ENCODE results near the gene TAS2R40.
"Not testable (repeated sequence)": the region's sequence is repeated elsewhere in the genome, so short reads cannot be mapped to it uniquely, and the experiment has no call there.

TAS2R40 gene

GRCh38 chr7:143221737-143222136 is at the start of gene TAS2R40:
TSS of gene TAS2R40 (plus strand) at chr7:143222037. CDS start at chr7:143222079, 42 bp downstream.
- peak within 1 kb of the TSS in 6 of 21 experiments; percentile 3 to 49 (median 12) for H3K27ac ChIP-seq
- no peak within 1 kb of the TSS for H3K4me3 ChIP-seq

DNA sequence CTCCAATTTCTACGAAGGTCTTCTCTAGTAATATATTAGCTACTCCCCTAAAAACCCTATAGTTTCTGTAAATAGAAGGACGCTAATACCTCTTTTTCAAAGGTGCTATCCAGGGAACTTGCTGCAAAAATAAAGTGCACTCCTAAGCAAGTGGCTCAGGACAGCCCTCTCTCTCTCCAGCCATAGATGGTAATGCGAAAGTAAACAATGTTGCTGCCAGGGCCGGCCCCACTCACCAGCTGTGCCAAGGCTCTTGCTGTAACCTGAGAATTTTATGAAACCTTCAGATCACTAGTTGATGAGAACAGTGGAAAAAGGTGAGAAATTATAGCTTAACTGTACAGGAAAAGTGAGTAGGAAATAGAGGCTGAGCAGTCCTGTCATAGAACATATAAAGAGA is 49.5 kb upstream of the TAS2R40 start:
- Histone ChIP-seq H3K27ac (no peak overlapping the region), H3K4me3 (peak overlapping the region in 1 of 7 experiments; percentile 22)

DNA sequence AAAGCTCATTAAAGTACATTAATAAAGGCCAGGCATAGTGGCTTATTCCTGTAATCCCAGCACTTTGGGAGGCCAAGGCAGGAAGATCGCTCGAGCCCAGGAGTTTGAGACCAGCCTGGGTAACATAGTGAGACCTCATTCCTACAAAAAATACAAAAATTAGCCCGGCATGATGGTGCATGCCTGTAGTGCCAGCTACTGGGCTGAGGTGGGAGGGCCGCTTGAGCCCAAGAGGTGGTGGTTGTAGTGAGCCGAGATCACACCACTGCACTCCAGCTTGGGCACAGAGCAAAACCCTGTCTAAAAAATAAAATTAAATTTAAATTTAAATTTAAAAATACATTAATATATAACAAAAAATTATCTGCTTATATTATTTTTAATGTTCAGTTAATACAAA is 45.7 kb upstream of the TAS2R40 start:
- Histone ChIP-seq H3K27ac (no peak overlapping the region), H3K4me3 (no peak overlapping the region)

DNA sequence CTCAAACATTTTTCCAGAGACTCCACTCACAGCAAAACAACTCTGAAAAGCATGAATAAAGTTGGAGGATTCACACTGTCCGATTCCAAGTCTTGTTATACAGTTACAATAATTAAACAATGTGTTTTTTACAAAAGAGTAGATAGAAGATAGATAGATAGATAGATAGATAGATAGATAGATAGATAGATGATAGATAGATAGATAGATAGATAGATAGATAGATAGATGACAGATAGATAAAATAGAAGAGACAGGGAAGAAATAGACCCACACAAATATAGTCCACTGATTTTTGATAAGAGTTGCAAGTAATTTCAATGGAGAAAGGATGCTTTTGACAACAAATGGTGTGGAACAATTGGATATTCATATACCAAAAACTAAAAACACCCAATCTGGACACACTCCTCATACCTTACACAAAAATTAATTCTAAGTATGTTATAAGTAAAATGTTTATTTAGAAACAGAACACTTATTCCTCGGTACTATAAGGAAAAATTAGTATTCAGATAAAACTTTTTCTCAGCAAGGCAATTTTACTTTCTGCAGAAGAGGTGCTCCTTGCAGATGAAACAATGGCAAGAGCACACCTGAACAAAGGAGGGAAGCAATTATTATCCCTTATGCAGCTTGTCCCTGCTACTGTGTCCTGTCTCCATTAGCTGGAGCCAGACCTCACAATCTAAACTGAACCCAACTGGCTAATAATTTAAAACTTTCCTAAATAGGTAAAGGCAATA is 44.3 kb upstream of the TAS2R40 start:
- no peak overlapping the region for H3K4me3 ChIP-seq
- H3K27ac ChIP-seq = no peak overlapping the region

DNA sequence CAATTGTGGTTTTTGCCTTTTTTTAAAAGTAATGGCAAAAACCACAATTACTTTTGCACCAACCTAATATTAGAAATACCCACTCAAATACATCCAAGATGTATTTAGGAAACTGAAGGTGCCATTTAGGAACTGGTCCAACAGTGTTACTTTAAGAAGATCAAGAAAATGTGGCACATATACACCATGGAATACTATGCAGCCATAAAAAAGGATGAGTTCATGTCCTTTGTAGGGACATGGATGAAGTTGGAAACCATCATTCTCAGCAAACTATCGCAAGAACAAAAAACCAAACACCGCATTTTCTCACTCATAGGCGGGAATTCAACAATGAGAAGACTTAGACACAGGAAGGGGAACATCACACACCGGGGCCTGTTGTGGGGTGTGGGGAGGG is 41.1 kb upstream of the TAS2R40 start:
- H3K27ac ChIP-seq, H3K4me3 ChIP-seq: not testable (repeated sequence)

DNA sequence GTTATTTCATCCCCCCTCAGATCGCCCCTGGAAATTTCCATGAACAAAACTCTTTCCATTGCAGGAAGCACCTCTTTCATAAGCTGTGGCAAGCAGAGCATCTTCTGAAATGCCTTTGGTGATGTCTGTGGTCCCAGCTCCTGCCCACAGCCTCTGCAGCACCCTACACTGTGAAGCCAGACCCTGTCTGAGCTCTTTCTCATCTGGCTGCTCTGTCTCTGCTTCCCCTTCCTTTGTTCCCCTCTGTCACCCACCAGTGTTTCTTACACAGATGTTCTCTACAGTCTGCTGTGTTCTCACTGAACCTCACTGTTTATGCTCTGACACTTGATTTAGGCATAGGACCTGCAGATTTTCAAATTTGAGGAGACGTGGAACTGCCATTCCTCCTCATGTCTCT is 40.5 kb upstream of the TAS2R40 start:
- no peak overlapping the region for H3K27ac ChIP-seq
- no peak overlapping the region for H3K4me3 ChIP-seq

GRCh38 chr7:143183024-143183423 is 38.8 kb upstream of the TAS2R40 start, which contains the start of gene TAS2R39:
TSS of gene TAS2R39 (plus strand) at chr7:143183419. CDS start at chr7:143183419, 0 bp downstream.
- no peak within 1 kb of the TSS for H3K4me3 ChIP-seq
- no peak within 1 kb of the TSS for H3K27ac ChIP-seq

- H3K27ac ChIP-seq = no peak overlapping the region
- no peak overlapping the region for H3K4me3 ChIP-seq
These were observed 36.3 kb upstream of the TAS2R40 start for GRCh38 chr7:143185551-143185950.

DNA sequence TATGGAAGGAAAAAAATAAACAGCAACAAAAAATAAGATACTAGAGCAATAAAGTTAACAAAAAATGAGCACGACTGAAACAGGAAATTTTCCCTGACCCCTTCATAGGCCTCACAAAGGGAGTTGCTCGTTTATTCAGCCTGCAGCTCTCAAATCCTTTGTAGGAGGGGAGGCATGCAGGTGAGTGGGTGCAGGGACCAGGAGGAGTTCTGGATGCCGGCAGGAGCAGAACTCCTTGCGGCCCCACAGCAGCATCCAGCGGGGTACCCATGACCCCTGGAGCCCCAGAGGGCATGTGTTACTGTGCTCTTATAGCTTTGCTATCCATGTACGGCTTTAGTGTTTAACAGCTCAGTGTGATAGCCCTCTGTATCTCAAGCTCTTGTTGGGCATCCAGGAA is 32.8 kb upstream of the TAS2R40 start:
- no peak overlapping the region for H3K27ac ChIP-seq
- no peak overlapping the region for H3K4me3 ChIP-seq

DNA sequence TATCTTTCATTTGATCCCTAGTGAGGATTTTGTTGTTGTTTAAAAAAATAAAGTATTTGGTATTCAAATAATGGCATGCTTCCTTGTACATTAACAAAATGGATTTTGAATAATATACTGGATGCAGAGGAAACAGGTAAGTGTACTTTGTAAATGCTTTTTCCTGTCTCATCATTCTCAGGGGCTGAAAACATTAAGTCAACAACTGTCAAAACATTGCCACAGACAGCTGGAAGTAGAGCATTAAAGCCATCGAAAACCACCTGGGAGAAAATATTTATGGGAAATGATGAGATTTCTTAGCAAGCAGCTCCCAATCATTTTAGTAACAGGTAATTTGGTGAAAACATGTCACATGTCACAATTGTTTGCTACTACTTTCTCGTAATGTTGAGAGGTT is 28.0 kb upstream of the TAS2R40 start:
- no peak overlapping the region for H3K27ac ChIP-seq
- H3K4me3 ChIP-seq = no peak overlapping the region

DNA sequence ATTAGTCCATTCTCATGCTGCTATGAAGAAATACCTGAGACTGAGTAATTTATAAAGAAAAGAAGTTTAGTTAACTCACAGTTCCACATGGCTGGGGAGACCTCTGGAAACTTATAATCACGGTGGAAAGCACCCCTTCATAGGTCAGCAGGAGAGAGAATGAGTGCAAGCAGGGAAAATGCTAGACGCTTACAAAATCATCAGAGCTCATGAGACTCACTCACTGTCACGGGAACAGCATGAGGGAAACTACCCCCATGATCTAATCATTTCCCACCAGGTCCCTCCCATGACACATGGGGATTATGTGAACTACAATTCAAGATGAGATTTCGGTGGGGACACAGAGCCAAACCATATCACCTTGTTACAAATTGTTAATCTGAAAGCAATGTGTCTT is 22.8 kb upstream of the TAS2R40 start:
- Histone ChIP-seq H3K27ac (no peak overlapping the region), H3K4me3 (no peak overlapping the region)

DNA sequence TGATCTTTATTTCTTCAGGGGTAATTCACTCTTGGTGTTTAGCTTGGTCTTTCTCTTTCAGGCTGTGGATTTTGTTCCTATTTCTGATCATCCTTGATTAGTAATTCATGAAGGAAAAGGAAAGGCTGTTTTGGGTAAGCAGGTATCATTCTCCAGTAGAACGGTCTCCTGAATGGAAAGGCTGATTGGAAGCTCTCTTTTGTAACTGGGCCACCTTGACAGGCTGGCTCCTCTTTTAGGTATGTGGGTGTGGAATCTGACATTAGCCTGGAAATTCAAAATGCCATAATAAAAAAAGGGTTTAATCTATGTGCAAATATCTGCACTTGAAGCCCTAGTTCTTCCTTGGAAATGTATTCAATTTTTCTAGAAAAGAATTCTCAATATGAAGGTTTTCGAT is 19.7 kb upstream of the TAS2R40 start:
- Histone ChIP-seq H3K4me3 (no peak overlapping the region), H3K27ac (no peak overlapping the region)

GRCh38 chr7:143203386-143203785 is 18.5 kb upstream of the TAS2R40 start:
- no peak overlapping the region for H3K4me3 ChIP-seq
- no peak overlapping the region for H3K27ac ChIP-seq

GRCh38 chr7:143205560-143206293 is 16.1 kb upstream of the TAS2R40 start:
- Histone ChIP-seq H3K4me3 (no peak overlapping the region), H3K27ac (peak overlapping the region in 2 of 21 experiments; percentile 35 to 45)

DNA sequence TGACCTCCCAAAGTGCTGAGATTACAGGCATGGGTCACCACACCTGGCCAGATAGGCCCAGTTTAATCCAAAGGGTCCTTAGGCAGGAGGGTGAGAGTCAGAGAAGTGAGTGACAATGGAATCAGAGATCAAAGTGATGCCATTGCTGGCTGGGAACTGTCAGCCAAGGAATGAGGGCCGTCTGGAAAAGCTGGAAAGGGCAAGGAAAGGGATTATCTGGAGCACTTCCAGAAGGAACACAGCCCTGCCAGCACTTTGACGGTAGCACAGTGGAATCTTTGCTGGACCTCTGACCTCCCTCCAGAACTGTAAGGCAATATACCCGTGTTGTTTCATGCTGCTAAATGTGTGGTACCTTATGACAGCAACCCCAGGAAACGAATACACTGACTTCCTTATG is 11.3 kb upstream of the TAS2R40 start:
- no peak overlapping the region for H3K4me3 ChIP-seq

DNA sequence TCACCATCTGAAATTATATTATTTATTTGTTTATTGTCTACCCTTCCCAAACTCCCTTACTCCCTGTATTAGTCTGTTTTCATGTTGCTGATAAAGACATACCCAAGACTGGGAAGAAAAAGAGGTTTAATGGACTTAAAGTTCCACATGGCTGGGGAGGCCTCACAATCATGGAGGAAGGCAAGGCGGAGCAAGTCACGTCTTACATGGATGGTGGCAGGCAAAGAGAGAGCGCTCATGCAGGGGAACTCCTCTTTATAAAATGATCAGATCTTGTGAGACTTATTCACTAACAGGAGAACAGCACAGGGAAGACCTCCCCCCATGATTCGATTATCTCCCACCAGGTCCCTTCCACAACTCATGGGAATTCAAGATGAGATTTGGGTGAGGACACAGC is 8.4 kb upstream of the TAS2R40 start:
- H3K27ac ChIP-seq, H3K4me3 ChIP-seq: not testable (repeated sequence)

More for the DNA sequence above, 11.3 kb upstream of the TAS2R40 start:
- H3K27ac ChIP-seq = no peak overlapping the region

- no peak overlapping the region for H3K27ac ChIP-seq
These were observed 6.8 kb upstream of the TAS2R40 start for GRCh38 chr7:143214789-143215679.

GRCh38 chr7:143216151-143216550 is 5.7 kb upstream of the TAS2R40 start:
- Histone ChIP-seq H3K27ac (no peak overlapping the region), H3K4me3 (no peak overlapping the region)

More at GRCh38 chr7:143214789-143215679, 6.8 kb upstream of the TAS2R40 start:
- no peak overlapping the region for H3K4me3 ChIP-seq

DNA sequence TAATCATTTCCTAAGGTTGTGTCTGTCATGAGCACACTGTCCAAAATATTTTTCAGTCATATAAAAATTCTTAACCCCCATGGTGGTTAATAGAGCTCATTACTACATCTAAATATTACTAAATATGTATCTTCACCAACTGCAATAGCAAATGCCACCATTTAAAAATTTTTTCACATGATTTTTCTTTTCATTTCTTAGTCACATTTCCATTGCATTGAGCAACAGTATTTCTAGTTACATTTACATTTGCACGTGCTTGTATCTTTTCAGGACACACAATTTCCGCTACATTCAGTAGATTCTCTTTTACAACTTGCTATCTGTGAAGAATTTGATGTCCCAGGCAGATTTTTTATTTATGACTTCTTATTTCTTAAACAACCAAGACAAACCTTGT is 5.2 kb upstream of the TAS2R40 start:
- Histone ChIP-seq H3K27ac (no peak overlapping the region), H3K4me3 (no peak overlapping the region)

- H3K27ac ChIP-seq = no peak overlapping the region
These were observed 4.0 kb upstream of the TAS2R40 start for GRCh38 chr7:143217806-143218205.

More at GRCh38 chr7:143217806-143218205, 4.0 kb upstream of the TAS2R40 start:
- H3K4me3 ChIP-seq = no peak overlapping the region

Measured in skin epidermis (tissue), 12 donors.